Activated CD8-positive, alpha-beta T cell treated with anti-CD3 and anti-CD28 coated beads for 36 hours (primary cell): ENCODE data around the gene DAZAP1. TPM values are rescaled to one million over a fixed set of nuclear protein-coding genes. Genes with fewer than 3 reads are reported as not detected.

Experiments used
- ATAC-seq: fragments of 200-7000 bp; cut with Tn5 transposase; one replicate; pipeline ENCODE4 v1.10.0; 2021; ENCODE audit warnings: mild to moderate bottlenecking, moderate library complexity
- CTCF ChIA-PET: fragments of 350-600 bp; sonication (Branson Sonifier 250); formaldehyde crosslinking; loops from one replicate; lab custom pipeline; 2021; ENCODE audit warnings: antibody characterized with exemption; lab: Charles Lee
- POLR2A ChIA-PET: fragments of 350-600 bp; sonication (Branson Sonifier 250); formaldehyde crosslinking; loops from one replicate; lab custom pipeline; 2021; ENCODE audit warnings: antibody characterized with exemption; lab: Charles Lee
- DNase-seq: peaks from one replicate; pipeline ENCODE4 v3.0.0-alpha.2; 2020
- H3K27ac Mint-ChIP-seq: one replicate; pipeline ENCODE4 v1.8.0; 2021; ENCODE audit warnings: mild to moderate bottlenecking, mixed read lengths
- H3K27me3 Mint-ChIP-seq: one replicate; pipeline ENCODE4 v1.8.0; 2021; ENCODE audit warnings: mixed read lengths
- H3K36me3 Mint-ChIP-seq: one replicate; pipeline ENCODE4 v1.8.0; 2021; ENCODE audit warnings: low read depth, mixed read lengths
- H3K4me1 Mint-ChIP-seq: one replicate; pipeline ENCODE4 v1.8.0; 2021; ENCODE audit warnings: low read depth, mixed read lengths
- H3K4me3 Mint-ChIP-seq: one replicate; pipeline ENCODE4 v1.8.0; 2021; ENCODE audit warnings: mild to moderate bottlenecking, moderate library complexity, mixed read lengths
- H3K9me3 Mint-ChIP-seq: one replicate; pipeline ENCODE4 v1.8.0; 2021; ENCODE audit warnings: mixed read lengths
- intact Hi-C: fragments of 100-400 bp; cut with micrococcal nuclease; formaldehyde crosslinking; loops from one replicate; pipeline ENCODE4 v1.10.0; 2022
- total RNA-seq, 2 experiments: library from RNA; stranded (reverse); gene quantifications; one replicate each; pipeline ENCODE4 v1.2.3, GENCODE V29; 2021
- TF ChIP-seq, protein P1 (sequence below): fragments of 200-600 bp; IDR thresholded peaks from one replicate; pipeline ENCODE4 v1.8.0; 2022; ENCODE audit warnings: antibody characterized with exemption, mild to moderate bottlenecking

DAZAP1 gene
- total RNA-seq, 2 experiments from 2014 or later, result 263 to 283 TPM

DNA sequence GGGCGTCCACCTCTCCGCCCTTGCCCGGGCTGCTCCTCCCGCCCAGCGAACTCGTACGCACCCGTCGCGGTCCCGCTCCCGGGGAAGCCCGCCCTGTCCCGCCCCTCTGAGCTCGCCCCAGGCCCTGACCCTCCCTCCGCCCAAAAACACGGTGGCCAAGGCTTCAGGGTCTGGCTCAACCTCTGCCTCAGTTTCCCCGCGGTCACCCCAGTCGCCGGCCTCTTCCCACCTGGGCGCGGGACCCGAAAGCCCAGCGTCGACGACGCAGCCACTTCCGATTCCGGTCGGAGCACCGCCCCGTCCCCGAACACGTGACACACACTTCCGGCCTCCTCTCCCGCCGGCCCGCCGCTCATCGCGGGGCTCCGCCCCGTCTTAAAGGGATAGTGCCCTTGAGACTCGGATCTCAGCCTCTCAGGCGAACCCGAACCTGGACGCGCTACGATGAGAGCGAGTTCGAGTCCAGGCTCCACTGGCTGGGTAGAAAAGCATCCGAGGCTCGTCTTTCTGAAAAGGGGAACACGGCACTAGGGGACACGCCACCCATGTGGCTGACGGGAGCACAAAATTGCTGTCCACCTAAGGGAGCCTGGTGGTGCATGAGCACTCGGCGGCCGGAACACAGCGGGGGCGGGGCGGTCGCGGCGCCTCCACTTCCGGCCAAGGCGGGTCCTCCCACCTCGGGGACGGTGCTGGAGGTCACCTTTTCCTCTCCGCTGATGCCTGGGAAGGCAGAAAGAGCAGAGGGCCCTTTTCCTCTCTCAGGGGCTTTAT is 71.7 kb downstream of the DAZAP1 start, which contains the start of gene C19orf25:
TSS of gene C19orf25 (minus strand) at position 282 of the 774 bp plus-strand sequence. CDS start 312 bp downstream, outside the sequence.
- intact Hi-C loops, result no loop called here
- peak; percentile 98 for ATAC-seq
- Mint-ChIP-seq H3K4me3 (peak within 1 kb of the TSS; percentile 81), H3K36me3 (peaks cover 8% of the 10 kb centered on the region), H3K4me1 (peaks cover 18% of the 10 kb centered on the region), H3K9me3 (no peaks in the 10 kb centered on the region), H3K27ac (peak within 1 kb of the TSS; percentile 96), H3K27me3 (no peaks in the 10 kb centered on the region)
- POLR2A ChIA-PET, result no interaction called here
- CTCF ChIA-PET, result no interaction called here
- TF ChIP-seq, protein P1, sequence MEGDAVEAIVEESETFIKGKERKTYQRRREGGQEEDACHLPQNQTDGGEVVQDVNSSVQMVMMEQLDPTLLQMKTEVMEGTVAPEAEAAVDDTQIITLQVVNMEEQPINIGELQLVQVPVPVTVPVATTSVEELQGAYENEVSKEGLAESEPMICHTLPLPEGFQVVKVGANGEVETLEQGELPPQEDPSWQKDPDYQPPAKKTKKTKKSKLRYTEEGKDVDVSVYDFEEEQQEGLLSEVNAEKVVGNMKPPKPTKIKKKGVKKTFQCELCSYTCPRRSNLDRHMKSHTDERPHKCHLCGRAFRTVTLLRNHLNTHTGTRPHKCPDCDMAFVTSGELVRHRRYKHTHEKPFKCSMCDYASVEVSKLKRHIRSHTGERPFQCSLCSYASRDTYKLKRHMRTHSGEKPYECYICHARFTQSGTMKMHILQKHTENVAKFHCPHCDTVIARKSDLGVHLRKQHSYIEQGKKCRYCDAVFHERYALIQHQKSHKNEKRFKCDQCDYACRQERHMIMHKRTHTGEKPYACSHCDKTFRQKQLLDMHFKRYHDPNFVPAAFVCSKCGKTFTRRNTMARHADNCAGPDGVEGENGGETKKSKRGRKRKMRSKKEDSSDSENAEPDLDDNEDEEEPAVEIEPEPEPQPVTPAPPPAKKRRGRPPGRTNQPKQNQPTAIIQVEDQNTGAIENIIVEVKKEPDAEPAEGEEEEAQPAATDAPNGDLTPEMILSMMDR, result no peak
- DNase-seq, result peak; percentile 96

DNA sequence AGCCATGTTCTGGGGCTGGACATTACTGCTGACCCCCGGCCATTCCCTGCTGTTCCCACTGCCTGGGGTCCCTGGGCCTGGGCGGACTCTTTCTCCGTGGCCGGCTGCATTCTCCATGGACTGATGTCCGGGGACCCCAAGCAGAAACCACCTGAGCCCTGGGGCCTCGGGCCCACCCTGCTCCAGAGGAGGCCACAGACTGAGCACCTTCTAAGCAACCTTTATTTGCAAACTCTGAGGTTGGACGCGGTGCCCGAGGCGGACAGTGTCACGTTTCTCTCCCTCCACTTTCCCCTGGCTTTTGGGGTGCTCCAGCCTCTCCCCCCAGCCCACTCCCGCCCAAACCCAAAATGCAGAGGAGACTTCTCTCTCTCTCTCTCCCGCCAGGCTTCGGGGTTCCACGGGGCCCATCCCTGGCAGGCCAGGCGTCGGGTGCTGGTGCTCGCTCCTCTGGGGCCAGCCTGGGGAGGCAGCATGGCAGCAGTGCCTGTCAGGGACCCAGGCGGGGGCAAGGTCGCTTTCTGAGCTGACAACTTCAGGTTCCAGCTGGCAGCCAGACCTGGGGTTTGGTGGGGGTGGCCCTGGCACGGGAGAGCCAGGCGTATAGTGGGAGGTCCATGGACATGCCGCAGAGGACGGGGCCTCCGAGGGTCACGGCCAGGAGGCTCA is 74.0 kb downstream of the DAZAP1 start:
- Mint-ChIP-seq H3K4me1 (peaks cover 16% of the 10 kb centered on the region), H3K36me3 (peaks cover 8% of the 10 kb centered on the region), H3K27ac (no peak overlapping the region), H3K27me3 (no peaks in the 10 kb centered on the region), H3K9me3 (no peaks in the 10 kb centered on the region), H3K4me3 (no peak overlapping the region)
- CTCF ChIA-PET, result no interaction called here
- POLR2A ChIA-PET, result interaction anchor here (0.9 to 1.5 kb wide), 2 partner anchors 9 to 22 kb away, joined by 3 read pairs; partner anchors contain the start of gene PCSK4
- intact Hi-C loops, result no loop called here
- no peak for ATAC-seq
- TF ChIP-seq, protein P1, result no peak
- no peak for DNase-seq

DNA sequence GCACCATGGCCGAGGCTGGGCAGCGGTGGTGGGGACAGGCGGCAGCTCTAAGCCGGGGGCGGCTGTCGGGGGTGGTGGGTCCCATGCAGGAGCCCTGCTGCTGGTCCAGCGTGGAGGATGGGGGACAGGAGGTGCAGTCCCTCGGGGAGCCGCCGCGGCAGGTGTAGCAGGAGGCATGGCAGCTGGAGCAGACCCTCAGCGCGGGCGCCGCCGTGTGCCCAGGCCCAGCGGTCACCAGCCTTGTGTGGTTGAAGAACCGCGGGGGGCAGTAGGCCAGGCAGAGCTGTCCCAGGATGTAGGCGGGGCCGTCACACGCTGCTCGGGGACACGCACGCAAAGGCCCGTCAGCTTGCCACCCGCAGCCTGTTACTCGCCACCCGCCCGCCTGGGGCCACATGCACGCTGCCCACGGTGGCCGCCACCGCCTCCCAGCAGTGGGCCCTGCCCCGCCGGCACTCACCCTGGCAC is 74.5 kb downstream of the DAZAP1 start:
- H3K27ac Mint-ChIP-seq, result no peak overlapping the region
- intact Hi-C loops, result no loop called here
- peaks cover 8% of the 10 kb centered on the region for H3K36me3 Mint-ChIP-seq
- H3K4me1 Mint-ChIP-seq, result peaks cover 12% of the 10 kb centered on the region
- no peaks in the 10 kb centered on the region for H3K27me3 Mint-ChIP-seq
- DNase-seq (no peak), ATAC-seq (no peak)
- ChIA-PET POLR2A (interaction anchor here (0.9 to 1.5 kb wide), 2 partner anchors 8 to 22 kb away, joined by 3 read pairs; partner anchors contain the start of gene PCSK4), CTCF (no interaction called here)
- TF ChIP-seq, protein P1, result no peak
- H3K4me3 Mint-ChIP-seq, result no peak overlapping the region
- H3K9me3 Mint-ChIP-seq, result no peaks in the 10 kb centered on the region

DNA sequence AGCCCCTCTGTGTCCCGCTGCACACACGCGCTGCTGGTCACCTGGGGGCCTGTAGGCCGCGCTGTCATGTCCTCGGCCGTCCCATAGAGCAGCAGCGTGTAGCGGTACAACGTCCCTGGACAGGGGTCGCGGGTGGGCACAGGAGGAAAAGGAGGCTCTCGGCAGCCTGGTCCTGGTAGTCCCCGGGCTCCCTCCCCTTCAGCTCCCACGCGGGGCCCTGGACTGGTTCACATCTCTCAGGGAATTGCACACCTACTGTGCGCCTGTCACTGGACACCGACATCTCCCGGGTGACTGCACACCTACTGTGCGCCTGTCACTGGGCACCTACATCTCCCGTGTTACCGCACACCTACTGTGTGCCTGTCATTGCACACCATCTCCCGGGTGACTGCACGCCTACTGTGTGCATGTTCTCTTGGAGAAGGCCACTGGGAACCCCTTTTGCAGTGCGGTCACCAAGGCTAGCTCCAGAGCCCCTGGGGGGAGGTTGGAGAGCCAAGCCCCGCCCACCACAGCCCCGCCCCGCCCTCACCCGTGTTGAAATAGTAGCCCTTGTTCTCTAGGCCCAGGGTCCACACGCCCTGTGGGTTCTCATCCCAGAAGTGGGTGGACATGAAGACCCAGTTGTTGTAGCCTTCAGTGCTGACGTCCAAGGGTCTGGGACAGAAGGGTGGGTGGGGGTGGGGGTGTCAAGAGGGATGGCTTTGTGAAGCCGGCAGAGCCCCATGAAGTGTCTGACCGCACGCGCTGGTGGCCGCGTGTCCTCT is 75.2 kb downstream of the DAZAP1 start:
- no peak for DNase-seq
- no peak for ATAC-seq
- no peaks in the 10 kb centered on the region for H3K9me3 Mint-ChIP-seq
- peaks cover 7% of the 10 kb centered on the region for H3K4me1 Mint-ChIP-seq
- no peak overlapping the region for H3K4me3 Mint-ChIP-seq
- H3K27me3 Mint-ChIP-seq, result no peaks in the 10 kb centered on the region
- TF ChIP-seq, protein P1, result no peak
- POLR2A ChIA-PET, result interaction anchor here (0.9 to 1.5 kb wide), 2 partner anchors 7 to 23 kb away, joined by 3 read pairs; partner anchors contain the start of gene PCSK4
- CTCF ChIA-PET, result no interaction called here
- H3K27ac Mint-ChIP-seq, result no peak overlapping the region
- intact Hi-C loops, result no loop called here
- H3K36me3 Mint-ChIP-seq, result peaks cover 3% of the 10 kb centered on the region
